GM18951 (cell line): ENCODE results near the gene CHST14.
A peak's percentile ranks its signal among the peaks of the same experiment; 100 is the strongest.

ENCODE experiments used
- POLR2A ChIP-seq: IDR thresholded peaks from 4 replicates; pipeline ENCODE4 v1.6.1; 2011; ENCODE audit warnings: mild to moderate bottlenecking; ENCODE audit not compliant: insufficient read length, insufficient read depth; ENCODE audit errors: extremely low read depth
- in situ Hi-C: fragments of 300-500 bp; cut with MboI; formaldehyde crosslinking; loops from one replicate; pipeline ENCODE4 v1.12.0; 2022; ENCODE audit warnings: low sequenced_read_pairs, mixed read lengths, inconsistent platforms; ENCODE audit not compliant: unreplicated experiment

Gene CHST14

DNA sequence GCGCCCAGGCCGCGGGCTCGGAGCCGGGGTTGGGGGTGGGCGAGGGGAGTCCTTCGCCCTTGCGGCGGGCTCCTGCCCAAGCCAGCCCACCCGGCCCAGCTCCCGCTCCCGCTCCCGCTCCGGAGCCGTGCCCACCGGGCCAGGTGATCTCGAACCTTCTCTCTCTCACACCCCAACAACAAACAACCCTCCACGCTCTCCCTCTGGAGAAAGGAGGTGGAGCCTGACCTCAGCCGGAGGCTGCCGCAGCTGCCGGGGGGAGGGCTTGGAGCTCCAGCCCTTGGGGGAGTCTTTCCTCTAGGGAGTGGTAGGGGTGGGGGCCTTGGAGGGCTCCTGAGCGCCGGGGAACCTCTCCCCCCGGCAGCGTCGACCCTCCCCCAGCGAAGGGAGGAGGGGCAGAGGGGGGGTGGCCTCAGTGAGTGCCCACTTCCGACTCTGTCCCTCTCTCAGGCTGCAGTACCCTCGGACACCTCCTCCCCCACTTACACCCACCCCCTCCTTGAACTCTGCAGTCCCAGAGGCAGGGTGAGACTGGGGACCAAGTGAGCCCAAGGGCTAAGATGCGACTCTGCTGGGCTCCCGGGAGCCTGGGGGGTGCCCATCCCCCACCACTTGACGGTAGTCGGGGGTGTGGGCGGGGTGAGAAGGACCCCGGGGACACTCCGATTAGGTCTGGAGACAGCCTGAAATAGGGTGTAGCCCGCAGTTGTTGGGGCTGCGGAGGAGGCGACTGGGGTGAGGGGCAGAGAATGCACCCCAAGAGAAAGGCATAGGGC, 34.5 kb upstream of the CHST14 start:
- in situ Hi-C loops: no loop called here
- no peak for TF ChIP-seq POLR2A

- TF ChIP-seq POLR2A: no peak
- in situ Hi-C loops: no loop called here
These were observed 33.7 kb upstream of the CHST14 start for GRCh38 chr15:40436892-40437751.

DNA sequence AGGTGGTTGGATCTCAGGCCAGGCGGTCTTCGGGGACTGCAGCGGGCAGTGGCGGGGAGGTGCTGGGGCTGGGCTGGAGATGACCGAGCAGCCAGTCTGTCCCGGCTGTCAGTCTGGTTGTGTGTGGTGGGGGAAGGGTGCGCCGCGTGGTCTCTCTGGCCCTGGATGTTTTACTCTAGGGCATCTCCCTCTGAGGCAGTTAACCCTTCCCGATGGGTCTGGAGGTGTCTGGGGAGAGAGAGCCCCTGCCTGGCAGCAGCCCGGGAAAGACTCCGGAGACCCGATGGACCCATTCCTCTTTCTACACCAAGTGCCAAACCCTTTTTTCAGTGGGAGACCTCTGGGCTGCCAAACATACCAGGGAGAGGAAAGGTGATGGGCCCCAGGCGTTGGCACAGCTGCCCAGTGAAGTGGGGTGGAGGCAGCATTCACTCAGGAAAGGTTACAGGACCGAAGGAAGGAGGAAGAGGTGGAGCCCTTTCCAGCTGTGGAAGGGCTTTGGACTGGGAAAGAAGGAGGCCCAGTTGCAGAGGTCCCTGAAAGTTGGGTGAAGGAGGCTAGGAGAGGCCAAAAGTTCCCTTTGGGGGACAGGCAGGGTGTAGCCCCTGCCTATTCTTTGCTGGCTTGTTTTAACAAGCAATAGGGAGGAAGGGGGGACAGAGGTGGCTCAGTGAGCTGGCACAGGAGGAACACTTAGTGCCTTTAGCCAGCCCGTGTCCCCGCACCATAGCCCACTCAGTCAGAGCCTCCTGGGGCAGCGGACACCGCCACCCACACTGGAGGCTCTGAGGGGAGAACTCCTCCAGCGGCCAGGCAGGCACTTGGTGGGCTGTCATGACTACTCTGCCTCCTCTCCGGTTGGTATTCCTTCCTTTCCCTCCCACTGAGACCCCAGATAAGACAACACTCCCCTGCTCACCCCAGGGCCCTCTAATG, 32.8 kb upstream of the CHST14 start:
- in situ Hi-C loops: no loop called here
- no peak for TF ChIP-seq POLR2A

GRCh38 chr15:40438712-40439111, 32.1 kb upstream of the CHST14 start:
- in situ Hi-C loops: no loop called here
- TF ChIP-seq POLR2A: no peak

GRCh38 chr15:40439461-40439959, 31.3 kb upstream of the CHST14 start:
- in situ Hi-C loops: no loop called here
- no peak for TF ChIP-seq POLR2A

GRCh38 chr15:40439960-40440742, 30.6 kb upstream of the CHST14 start:
- in situ Hi-C loops: no loop called here
- TF ChIP-seq POLR2A: no peak

- TF ChIP-seq POLR2A: peak; percentile 67
- in situ Hi-C loops: no loop called here
These were observed 29.8 kb upstream of the CHST14 start, which contains the start of gene BAHD1 for GRCh38 chr15:40440743-40441564. TSS of gene BAHD1 (plus strand) at chr15:40440953. CDS start at chr15:40458465, 17,512 bp downstream.

GRCh38 chr15:40441565-40442531, 28.9 kb upstream of the CHST14 start:
- in situ Hi-C loops: no loop called here
- TF ChIP-seq POLR2A: no peak

GRCh38 chr15:40443255-40443654, 27.5 kb upstream of the CHST14 start:
- in situ Hi-C loops: no loop called here
- TF ChIP-seq POLR2A: no peak

DNA sequence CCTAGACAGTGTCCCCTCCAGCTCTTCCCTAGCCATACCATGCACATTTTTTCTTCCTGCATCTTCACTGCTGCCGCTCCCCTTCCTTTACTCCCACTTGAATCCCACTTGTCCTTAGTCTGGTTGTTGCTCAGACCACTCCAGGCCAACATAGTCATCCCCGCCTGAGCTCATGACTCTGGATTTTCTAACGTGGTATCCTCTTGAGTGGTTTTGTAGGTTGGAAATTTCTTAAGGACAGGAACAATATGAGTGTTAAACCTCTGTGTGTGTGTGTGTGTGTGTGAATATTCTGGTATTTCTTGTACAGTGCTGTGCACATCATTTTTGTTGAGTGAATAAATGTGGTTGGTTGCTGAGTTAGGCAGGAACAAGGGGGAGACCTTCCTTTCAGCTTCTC, 26.9 kb upstream of the CHST14 start:
- in situ Hi-C loops: no loop called here
- no peak for TF ChIP-seq POLR2A
